Brain microvascular endothelial cell (primary cell): ENCODE measurements around the gene LCMT1.

Experiments
- DNase-seq: peaks from one replicate; pipeline ENCODE4 v3.0.0-alpha.2; 2020
- H3K27ac ChIP-seq: fragments of 250-450 bp; sonication (Bioruptor Pico); 2 replicates; pipeline ENCODE4 v1.5.1; 2020; ENCODE audit warnings: mild to moderate bottlenecking, moderate library complexity
- H3K27me3 ChIP-seq: fragments of 250-450 bp; sonication (Bioruptor Pico); replicated peaks from 2 replicates; pipeline ENCODE4 v1.5.1; 2020; ENCODE audit warnings: mild to moderate bottlenecking
- H3K36me3 ChIP-seq: fragments of 250-450 bp; sonication (Bioruptor Pico); replicated peaks from 2 replicates; pipeline ENCODE4 v1.5.1; 2020; ENCODE audit warnings: mild to moderate bottlenecking
- H3K4me3 ChIP-seq: 2 replicates; pipeline ENCODE4 v1.5.1; 2011; ENCODE audit warnings: low read depth, mild to moderate bottlenecking, control low read depth, low read length, moderate library complexity
- in situ Hi-C: cut with HindIII; loops from 2 replicates; pipeline ENCODE4 v1.10.0; 2017; ENCODE audit warnings: low sequenced_read_pairs, low pct_ligation_motif_present
- TF ChIP-seq, protein P1 (sequence below): IDR thresholded peaks from 2 replicates; pipeline ENCODE4 v1.5.1; 2011; ENCODE audit warnings: low read depth, mild to moderate bottlenecking, moderate library complexity, low read length, control low read depth, inconsistent platforms; ENCODE audit errors: missing control alignments

LCMT1 gene

DNA sequence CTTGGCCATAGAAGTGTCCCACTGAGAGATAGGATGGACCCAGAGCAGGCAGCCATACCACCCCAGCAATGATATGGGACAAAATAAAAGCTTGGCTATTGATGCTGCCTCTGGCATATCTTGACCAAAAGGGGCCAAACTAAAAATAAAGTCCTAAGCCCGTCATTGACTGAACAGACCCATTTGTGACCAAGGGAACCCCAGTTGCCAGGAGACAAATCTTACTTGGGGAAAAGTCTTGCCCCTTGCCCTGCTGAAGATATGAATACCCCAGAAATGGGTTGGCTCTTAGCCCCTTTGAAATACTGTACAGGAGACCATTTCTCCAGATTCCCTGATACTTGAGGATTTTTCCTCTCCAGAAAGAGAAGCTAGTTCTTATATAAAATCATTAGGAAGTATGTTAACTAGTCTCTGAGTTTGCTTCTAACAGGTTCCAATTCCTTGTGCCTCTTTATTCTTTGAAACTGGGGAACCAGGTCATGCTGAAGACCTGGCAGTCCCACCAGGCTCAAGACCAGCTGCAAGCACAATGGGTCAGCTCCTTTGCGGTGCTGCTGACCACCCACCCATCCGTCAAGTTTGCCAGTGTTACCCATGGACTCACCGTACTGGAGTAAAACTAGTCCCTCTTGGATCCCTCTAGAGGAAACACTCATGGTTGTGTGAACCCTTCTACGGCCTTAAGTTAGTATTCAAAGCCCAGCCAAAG is 31.0 kb upstream of the LCMT1 start:
- TF ChIP-seq, protein P1, sequence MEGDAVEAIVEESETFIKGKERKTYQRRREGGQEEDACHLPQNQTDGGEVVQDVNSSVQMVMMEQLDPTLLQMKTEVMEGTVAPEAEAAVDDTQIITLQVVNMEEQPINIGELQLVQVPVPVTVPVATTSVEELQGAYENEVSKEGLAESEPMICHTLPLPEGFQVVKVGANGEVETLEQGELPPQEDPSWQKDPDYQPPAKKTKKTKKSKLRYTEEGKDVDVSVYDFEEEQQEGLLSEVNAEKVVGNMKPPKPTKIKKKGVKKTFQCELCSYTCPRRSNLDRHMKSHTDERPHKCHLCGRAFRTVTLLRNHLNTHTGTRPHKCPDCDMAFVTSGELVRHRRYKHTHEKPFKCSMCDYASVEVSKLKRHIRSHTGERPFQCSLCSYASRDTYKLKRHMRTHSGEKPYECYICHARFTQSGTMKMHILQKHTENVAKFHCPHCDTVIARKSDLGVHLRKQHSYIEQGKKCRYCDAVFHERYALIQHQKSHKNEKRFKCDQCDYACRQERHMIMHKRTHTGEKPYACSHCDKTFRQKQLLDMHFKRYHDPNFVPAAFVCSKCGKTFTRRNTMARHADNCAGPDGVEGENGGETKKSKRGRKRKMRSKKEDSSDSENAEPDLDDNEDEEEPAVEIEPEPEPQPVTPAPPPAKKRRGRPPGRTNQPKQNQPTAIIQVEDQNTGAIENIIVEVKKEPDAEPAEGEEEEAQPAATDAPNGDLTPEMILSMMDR = no peak
- no peak for DNase-seq
- in situ Hi-C loops = no loop called here
- no peaks in the 10 kb centered on the region for H3K36me3 ChIP-seq
- H3K27ac ChIP-seq = no peak overlapping the region
- no peak overlapping the region for H3K4me3 ChIP-seq
- H3K27me3 ChIP-seq = no peaks in the 10 kb centered on the region

DNA sequence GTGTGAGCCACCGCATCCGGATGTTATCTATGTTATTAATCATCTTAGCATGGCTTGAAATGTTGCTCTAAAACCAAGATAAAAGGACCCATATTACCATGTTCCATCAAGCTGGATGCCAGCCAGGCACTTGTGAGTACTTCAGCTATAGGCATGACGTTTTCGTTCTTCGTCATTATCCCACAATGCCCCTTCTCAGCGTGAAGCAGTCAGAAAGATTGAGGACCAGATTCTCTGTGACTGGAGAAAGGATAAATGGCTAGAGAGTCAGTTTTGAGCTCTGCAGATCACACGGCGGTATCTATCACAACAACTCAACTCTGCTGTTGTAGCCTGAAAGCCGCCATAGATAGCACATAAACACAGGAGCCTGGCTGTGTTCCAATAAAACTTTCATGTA is 29.8 kb upstream of the LCMT1 start:
- TF ChIP-seq, protein P1 = no peak
- Histone ChIP-seq H3K36me3 (no peaks in the 10 kb centered on the region), H3K27ac (no peak overlapping the region), H3K4me3 (no peak overlapping the region), H3K27me3 (no peaks in the 10 kb centered on the region)
- no peak for DNase-seq
- in situ Hi-C loops = no loop called here

DNA sequence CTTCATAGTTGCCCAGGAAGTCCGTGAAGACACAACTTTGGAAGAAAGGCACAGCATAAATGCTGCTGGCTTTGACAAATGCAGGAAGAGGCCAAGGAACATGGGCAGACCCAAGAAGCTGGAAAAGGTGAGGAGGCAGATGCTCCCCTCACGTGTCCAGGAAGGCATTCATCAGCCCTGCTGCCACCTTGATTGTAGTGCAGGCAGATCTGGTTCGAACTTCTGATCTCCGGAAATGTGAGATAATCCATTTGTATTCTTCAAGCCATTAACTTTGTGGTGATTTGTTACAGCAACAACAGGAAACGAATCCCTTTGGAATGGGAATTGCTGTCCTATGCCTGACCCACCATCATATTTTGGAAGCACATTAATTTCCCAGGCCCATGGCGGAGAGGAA is 28.5 kb upstream of the LCMT1 start:
- TF ChIP-seq, protein P1 = no peak
- H3K36me3 ChIP-seq = no peaks in the 10 kb centered on the region
- no peak overlapping the region for H3K4me3 ChIP-seq
- H3K27ac ChIP-seq = no peak overlapping the region
- in situ Hi-C loops = no loop called here
- no peaks in the 10 kb centered on the region for H3K27me3 ChIP-seq
- DNase-seq = no peak

DNA sequence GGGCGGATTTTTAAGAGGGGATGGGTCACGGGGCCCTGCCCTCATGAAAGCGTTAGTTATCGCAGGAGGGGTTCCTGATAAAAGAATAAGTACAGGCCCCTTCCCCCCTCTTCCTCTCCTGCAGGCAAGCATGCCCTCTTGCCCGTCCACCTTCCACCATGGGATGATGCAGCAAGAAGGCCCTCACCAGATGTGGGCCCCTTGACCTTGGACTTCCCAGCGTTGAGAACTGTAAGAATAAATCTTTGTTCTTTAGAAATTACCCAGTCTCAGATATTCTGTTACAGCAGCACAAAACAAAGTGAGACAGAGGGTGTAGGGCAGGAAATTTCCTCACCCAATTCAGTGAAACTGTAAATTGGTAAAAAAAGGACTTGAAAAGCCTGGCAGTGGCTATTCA is 27.8 kb upstream of the LCMT1 start:
- Histone ChIP-seq H3K27ac (no peak overlapping the region), H3K27me3 (no peaks in the 10 kb centered on the region), H3K4me3 (no peak overlapping the region), H3K36me3 (no peaks in the 10 kb centered on the region)
- no peak for DNase-seq
- in situ Hi-C loops = no loop called here
- TF ChIP-seq, protein P1 = no peak

DNA sequence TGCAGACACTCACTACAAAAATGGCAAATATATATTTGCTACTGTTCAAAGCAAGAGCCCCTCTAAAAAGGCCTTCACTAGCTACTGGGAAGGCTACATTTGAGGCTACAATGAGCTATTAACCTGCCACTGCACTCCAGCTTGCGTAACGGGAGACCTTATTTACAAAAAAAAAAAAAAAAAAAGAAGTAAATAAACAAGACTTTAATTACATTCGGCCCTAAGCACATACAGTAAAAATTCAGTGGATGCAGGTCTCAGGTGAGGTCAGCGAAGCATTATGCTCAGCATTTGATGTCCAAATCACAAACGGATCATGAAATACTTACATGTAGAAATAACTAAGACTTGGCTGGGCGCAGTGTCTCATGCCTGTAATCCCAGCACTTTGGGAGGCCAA is 26.7 kb upstream of the LCMT1 start:
- TF ChIP-seq, protein P1 = no peak
- no peaks in the 10 kb centered on the region for H3K36me3 ChIP-seq
- in situ Hi-C loops = no loop called here
- DNase-seq = no peak
- H3K27me3 ChIP-seq = no peaks in the 10 kb centered on the region
- no peak overlapping the region for H3K4me3 ChIP-seq
- H3K27ac ChIP-seq = no peak overlapping the region

DNA sequence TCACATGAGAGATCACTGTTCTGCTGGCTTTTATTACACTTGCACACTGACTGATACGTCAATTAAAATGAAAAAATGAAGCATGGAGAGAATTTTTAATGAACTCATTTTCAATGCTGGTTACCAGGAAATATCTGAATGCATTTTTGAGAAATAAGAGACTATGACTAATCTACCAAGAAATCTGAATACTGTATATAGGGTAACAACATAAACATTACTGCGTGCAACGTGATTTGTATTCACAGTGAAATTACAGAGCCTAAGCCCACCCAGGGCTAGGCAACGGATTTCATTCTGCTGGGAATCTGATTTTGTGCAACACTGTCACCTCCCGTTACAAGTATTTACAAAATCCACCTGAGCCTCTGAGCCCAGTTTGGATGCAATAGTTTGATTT is 23.8 kb upstream of the LCMT1 start:
- TF ChIP-seq, protein P1 = no peak
- no peak overlapping the region for H3K27ac ChIP-seq
- DNase-seq = no peak
- H3K27me3 ChIP-seq = no peaks in the 10 kb centered on the region
- in situ Hi-C loops = no loop called here
- H3K4me3 ChIP-seq = no peak overlapping the region
- H3K36me3 ChIP-seq = no peaks in the 10 kb centered on the region
